ENCODE results near the gene GPC1.
"Not testable (repeated sequence)": the region's sequence is repeated elsewhere in the genome, so short reads cannot be mapped to it uniquely, and the experiment has no call there.

Gene GPC1

GRCh38 chr2:240468303-240469238 is 33.1 kb downstream of the GPC1 start:
- DNase-seq, result no peak

DNA sequence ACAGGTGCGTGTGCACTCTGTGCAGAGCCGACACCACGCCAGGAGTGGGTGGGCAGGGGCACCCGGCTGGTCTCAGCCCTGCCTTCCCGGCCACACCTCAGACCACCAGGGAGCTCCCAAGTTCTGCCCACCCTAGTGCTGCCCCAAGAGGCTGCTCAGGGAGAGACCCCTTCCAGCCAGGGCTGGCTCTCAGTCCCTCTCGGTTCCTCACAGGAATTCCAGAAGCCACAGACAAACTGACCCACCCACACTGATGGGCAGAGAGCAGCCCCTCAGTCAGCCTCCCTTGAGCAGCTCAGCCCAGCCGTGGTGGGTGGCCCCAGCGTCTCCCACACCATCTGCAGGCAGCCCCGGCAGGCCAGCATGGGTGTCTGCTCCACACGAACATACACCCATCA is 33.8 kb downstream of the GPC1 start:
- DNase-seq, result no peak

- DNase-seq, result no peak
Observed at GRCh38 chr2:240469740-240470139, 34.3 kb downstream of the GPC1 start.

DNA sequence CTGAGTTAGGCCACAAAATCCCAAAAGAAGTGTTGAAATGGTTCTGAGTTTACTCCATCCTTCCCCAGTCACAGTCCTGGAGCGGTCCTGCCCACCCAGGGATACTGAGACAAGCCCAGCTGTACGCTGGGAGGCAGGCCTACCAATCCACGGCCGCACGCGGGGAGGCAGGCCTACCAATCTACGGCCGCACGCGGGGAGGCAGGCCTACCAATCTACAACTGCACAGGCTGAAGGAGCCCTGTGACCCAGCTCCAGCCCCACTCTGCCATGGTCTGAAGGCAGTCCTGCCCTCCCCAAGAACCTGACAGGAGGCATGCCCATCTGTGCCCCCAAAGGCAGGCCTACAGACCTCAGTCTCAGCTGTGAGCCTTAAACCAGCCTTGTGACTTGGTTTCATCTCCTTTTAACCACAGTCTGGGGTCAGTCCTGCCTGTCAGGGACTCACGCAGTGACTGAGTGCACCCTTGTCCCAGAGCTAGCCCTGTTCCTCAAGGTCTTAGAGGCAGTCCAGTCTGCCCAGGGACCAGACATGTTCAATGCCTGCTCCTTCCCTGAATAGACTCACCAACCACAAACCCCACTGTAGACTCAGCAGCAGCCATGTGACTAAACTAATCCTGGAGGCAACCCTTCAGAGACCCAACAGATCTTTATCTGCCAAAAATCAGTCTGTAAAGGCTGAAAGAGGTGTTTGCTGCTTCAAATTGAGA is 36.8 kb downstream of the GPC1 start:
- no peak for DNase-seq

DNA sequence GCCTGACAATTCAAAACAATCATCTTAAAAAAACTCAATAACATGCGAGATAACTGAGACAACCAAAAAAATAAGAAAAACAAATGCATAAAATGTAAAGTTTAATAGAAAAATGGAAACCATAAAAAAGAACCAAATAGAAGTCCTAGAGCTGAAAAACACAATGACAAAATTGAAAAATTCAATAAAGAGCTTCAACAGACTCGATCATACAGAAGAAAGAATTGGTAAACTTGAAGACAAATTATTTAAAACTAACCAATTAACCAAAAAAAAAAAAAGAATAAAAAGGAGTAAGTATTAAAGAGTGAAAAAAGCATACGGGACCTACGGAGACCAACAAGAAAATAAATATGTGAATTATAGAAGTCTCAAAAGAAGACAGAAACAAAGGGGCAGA is 37.7 kb downstream of the GPC1 start:
- no peak for DNase-seq

DNA sequence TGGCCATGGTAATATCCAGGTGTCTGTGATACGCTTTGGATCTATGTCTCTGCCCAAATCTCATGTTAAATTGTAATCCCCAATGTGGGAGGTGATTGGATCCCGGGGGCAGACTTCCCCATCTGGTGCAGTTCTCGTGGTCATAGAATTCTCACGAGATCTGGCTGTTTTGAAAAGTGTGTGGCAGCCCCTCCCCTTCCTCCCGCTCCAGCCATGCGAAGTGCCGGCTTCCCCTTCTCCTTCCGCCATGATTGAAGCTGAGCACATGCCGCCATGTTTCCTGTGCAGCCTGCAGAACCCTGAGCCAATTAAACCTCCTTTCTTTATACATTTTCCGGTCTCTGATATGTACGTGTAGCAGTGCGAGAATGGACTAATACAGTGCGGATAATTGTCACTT is 42.5 kb downstream of the GPC1 start:
- DNase-seq, result no peak

- no peak for DNase-seq
Observed at GRCh38 chr2:240478346-240479110, 43.1 kb downstream of the GPC1 start.

GRCh38 chr2:240479111-240479501 is 43.6 kb downstream of the GPC1 start:
- DNase-seq, result no peak

GRCh38 chr2:240480834-240481623 is 45.6 kb downstream of the GPC1 start:
- DNase-seq, result no peak

DNA sequence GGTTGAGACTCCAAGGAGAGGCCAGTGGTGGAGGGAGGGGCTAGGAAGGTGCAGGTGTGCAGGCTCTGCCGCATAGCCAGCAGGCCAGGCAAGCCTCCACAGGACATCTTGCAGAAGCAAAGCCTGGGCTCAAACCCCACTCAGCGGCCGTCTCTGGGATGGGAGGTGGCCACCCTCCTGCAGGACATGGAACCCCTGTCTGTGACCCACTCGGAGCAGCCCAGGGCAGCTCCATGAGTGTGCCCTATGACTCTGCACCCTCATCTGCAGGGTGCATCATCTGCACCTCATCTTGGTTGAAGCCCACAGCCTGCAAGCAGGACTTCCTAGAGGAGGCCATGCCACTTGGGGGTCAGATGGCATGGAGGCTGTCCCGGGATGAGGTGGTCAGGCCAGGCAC is 46.3 kb downstream of the GPC1 start:
- no peak for DNase-seq

DNA sequence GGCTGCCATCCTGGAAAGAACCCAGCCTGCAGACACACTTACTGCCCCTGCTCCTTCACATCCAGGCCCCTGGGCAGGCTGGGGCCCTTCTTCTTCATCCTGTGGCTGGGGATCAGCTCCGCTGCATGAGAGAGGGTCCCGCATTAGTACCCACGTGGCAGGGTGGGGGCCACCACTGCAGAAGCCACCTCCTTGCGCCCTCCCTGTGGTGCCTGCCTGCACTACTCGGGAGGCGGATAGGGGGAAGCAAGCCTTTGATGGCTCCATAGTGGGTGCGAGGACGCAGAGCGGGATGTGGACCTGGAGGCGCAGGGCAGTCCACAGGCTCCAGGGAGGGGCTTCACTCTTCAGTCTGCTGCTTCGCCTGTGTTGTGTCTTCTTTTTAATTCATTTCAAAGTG is 46.7 kb downstream of the GPC1 start:
- no peak for DNase-seq

GRCh38 chr2:240491483-240491882 is 56.0 kb downstream of the GPC1 start:
- DNase-seq, result no peak

DNA sequence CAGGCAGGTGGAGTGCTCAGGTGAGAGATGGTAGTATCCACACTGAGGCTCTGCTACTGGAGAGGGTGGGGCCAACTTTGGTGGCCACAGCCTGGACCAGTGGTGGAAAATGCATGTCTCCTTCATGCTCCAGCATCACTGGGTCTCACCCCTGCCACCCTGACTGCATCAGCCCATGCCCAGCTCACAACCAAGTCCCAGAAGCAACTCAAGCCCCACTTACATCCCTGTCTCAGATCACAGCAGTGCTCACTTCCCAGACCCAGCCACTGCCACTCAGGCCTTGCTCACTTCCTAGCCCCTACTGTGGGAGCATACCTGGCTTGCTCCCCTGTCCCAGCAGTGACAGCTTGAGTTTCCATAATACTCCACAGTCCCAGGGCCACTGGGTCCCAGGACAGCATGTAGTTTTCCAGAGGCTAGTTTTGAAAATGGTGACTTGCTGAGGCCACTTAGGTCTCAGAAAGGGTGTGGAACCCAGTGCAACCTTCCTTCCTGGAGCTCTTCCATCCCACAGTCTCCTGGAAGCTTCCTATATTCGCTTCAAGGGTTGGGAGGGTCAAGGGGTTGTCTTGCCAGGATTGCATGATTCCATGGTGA is 58.8 kb downstream of the GPC1 start:
- no peak for DNase-seq

GRCh38 chr2:240494942-240495341 is 59.5 kb downstream of the GPC1 start:
- DNase-seq, result not testable (repeated sequence)

GRCh38 chr2:240497082-240497481 is 61.6 kb downstream of the GPC1 start:
- DNase-seq, result not testable (repeated sequence)

- no peak for DNase-seq
Observed at GRCh38 chr2:240498171-240498957, 62.9 kb downstream of the GPC1 start.

DNA sequence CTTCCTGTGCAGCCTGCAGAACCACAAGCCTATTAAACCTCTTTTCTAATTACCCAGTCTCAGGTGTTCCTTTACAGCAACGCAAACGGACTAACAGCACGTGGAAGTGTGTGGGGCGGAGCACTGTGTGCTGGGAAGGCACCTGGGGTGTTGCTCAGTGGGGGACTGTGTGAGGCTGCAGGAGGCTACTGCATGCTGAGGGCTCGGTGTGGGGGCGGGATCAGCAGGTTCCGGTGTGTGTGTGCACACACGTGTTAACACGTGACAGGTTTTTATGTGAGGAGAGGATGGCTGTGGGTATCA is 63.4 kb downstream of the GPC1 start:
- no peak for DNase-seq

- no peak for DNase-seq
Observed at GRCh38 chr2:240499309-240500301, 64.1 kb downstream of the GPC1 start.

DNA sequence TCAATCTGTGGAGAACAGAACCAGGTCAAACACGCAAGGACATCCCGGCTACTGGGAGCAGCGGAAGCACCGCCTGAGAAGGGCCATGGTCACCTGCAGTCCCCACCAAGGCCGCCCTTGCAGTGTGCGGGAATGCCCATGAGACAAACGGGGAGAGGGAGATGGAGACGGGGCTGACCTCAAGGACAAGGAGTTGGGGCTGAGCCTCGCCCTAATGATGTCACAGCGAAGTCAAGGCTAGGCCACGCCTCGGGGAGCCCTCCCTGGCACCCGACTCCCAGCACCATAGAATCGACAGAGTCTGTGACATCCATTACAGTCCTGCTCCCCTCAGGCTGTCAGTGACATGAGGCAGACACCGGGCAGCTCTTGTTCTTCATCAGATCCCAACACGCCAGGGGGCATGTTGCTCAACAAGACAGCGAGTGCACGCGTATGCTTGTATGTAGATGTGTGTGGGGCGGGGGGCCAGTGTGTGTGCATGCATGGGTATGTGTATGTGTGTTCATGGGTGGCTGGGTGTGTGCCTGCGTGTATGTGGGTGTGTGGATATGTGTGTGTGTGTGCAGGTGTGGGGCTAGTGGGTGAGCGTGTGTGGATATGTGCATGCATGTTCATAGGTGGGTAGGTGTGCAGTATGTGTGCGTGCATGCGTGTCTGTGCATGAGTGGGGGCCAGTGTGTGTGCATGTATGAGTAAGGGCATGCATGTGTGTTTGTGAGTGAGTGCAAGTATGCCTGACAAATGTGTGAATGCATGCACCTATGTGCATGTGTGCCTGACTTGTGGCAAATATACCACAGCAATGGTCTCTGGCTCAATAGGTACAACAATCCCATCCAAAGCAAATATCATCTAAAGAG is 65.3 kb downstream of the GPC1 start:
- DNase-seq, result no peak
